Neutrophil (primary cell): ENCODE data around the gene TIMM9.
"Not testable (repeated sequence)": the region's sequence is repeated elsewhere in the genome, so short reads cannot be mapped to it uniquely, and the experiment has no call there.

Experiments used
- H3K27ac ChIP-seq: fragments of 200-600 bp; sonication (generic); 2 replicates; pipeline ENCODE4 v1.5.1; 2016; ENCODE audit warnings: mild to moderate bottlenecking, moderate library complexity
- H3K27me3 ChIP-seq: fragments of 200-600 bp; sonication (generic); 2 replicates; pipeline ENCODE4 v1.6.0; 2016; ENCODE audit warnings: mild to moderate bottlenecking
- H3K36me3 ChIP-seq: fragments of 200-600 bp; sonication (generic); 2 replicates; pipeline ENCODE4 v1.5.1; 2017
- H3K4me1 ChIP-seq, 2 experiments: fragments of 200-600 bp in 1 of 2; sonication (generic) in 1 of 2; 1 replicate in 1 of 2; 2 replicates in 1 of 2; pipeline versions ENCODE4 v1.5.1 to v1.6.1; 2013 to 2016; ENCODE audit warnings: low read depth in 1 of 2, low read length in 1 of 2, mild to moderate bottlenecking in 1 of 2, moderate library complexity in 1 of 2; ENCODE audit not compliant: control insufficient read depth in 1 of 2, insufficient read depth in 1 of 2
- H3K4me3 ChIP-seq, 2 experiments: fragments of 200-600 bp in 1 of 2; sonication (generic) in 1 of 2; 1 replicate in 1 of 2; 2 replicates in 1 of 2; pipeline ENCODE4 v1.5.1; 2013 to 2016; ENCODE audit warnings: low read depth in 1 of 2, low read length in 1 of 2, mild to moderate bottlenecking in 1 of 2, moderate library complexity in 1 of 2
- H3K9me3 ChIP-seq: fragments of 200-600 bp; sonication (generic); 2 replicates; pipeline ENCODE4 v1.5.1; 2016
- TF ChIP-seq, protein P1 (sequence below): fragments of 200-600 bp; sonication (generic); IDR thresholded peaks from 2 replicates; pipeline ENCODE4 v1.5.1; 2016; ENCODE audit warnings: antibody characterized with exemption

TIMM9 gene

DNA sequence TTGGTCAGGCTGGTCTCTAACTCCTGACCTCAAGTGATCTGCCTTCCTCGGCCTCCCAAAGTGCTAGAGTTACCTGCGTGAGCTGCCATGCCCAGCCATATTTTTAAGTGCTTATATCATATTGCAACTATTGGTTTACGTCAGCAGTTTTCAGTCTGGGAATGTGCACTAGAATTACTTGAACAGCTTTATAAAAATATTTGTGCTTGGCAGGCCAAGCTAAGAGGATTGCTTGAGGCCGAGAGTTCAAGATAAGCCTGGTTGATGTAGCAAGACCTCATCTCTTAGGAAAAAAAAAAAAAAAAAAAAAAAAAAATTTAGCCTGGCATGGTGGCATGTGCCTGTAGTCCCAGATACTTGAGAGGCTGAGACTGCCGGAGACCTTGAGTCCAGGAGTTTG, 17.3 kb upstream of the TIMM9 start:
- H3K4me3 ChIP-seq = no peak overlapping the region

DNA sequence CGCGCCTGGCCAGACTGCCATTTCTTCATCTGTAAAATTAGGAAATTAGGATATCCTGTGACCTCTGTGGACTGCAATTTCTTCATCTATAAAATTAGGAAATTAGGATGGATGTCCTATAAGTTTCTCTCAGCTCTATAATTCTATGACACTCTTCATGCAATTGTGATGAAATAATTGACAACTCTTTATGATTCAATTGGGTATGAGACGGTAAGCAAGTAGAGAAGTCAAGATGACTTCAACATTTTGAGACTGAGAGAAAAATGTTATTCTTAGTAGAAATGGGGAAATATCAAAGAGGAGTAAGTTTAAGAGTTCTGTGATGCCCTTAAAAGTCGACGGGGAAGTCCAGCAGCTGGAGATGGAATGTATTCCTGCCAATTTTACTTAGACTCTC, 12.1 kb upstream of the TIMM9 start:
- TF ChIP-seq, protein P1, sequence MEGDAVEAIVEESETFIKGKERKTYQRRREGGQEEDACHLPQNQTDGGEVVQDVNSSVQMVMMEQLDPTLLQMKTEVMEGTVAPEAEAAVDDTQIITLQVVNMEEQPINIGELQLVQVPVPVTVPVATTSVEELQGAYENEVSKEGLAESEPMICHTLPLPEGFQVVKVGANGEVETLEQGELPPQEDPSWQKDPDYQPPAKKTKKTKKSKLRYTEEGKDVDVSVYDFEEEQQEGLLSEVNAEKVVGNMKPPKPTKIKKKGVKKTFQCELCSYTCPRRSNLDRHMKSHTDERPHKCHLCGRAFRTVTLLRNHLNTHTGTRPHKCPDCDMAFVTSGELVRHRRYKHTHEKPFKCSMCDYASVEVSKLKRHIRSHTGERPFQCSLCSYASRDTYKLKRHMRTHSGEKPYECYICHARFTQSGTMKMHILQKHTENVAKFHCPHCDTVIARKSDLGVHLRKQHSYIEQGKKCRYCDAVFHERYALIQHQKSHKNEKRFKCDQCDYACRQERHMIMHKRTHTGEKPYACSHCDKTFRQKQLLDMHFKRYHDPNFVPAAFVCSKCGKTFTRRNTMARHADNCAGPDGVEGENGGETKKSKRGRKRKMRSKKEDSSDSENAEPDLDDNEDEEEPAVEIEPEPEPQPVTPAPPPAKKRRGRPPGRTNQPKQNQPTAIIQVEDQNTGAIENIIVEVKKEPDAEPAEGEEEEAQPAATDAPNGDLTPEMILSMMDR = no peak
- Histone ChIP-seq H3K4me3 (no peak overlapping the region), H3K27me3 (no peaks in the 10 kb centered on the region), H3K27ac (peak overlapping the region; percentile 41), H3K36me3 (peaks cover 31% of the 10 kb centered on the region), H3K4me1 (peaks cover 14 to 15% of the 10 kb centered on the region in 2 experiments), H3K9me3 (no peaks in the 10 kb centered on the region)

More for the DNA sequence above, 17.3 kb upstream of the TIMM9 start:
- H3K9me3 ChIP-seq = no peaks in the 10 kb centered on the region
- TF ChIP-seq, protein P1 = no peak
- no peaks in the 10 kb centered on the region for H3K27me3 ChIP-seq
- H3K36me3 ChIP-seq = peaks cover 43% of the 10 kb centered on the region
- H3K4me1 ChIP-seq = peaks cover 1 to 2% of the 10 kb centered on the region in 2 experiments
- H3K27ac ChIP-seq = no peak overlapping the region

DNA sequence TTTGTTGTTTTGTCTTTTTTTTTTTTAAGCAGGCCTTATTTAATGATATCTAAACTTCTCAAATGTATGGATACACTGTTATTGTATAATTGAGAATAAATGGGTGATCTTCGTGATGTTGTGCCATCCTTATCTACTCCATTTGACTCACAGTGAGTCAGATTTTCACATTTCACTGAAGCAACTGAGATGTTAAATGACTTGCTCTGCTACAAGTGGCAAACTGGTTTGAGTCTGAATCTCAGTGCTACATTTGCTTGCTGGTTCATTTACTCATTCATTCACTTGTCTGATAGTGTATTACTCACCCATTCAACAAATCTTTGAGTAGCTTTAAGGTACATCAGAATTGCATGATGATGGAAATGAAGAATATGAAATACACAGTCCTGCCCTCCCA, 2.8 kb upstream of the TIMM9 start:
- Histone ChIP-seq H3K27me3 (no peaks in the 10 kb centered on the region), H3K9me3 (no peaks in the 10 kb centered on the region), H3K4me3 (no peak overlapping the region), H3K36me3 (peaks cover 19% of the 10 kb centered on the region), H3K27ac (no peak overlapping the region), H3K4me1 (peaks cover 17 to 19% of the 10 kb centered on the region in 2 experiments)
- TF ChIP-seq, protein P1 = no peak

DNA sequence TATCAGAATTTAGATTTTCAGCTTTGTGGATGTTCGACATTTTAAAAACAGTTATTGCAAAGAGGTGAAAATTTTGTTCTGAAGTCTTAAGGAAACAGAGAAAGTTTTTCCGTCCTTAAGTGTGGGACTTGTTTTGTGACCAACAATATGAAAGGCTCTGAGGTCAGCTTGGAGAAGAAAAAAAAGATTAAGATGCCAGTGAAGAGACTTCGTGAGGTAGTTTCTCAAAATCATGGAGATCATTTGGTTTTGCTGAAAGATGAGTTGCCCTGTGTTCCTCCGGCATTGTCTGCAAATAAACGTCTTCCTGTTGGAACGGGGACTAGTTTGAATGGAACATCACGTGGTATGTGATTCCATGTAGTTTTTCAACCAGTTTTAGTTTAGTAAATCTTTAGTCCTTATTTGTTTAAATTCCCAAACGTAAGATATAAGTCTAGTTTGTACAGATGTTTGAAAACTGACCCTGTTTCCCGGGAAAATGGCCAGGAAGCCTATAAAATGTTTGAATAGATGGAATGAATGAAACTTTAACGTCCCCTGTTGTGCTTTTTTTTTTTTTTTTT, 870 bp upstream of the TIMM9 start:
- H3K9me3 ChIP-seq = no peaks in the 10 kb centered on the region
- TF ChIP-seq, protein P1 = no peak
- peaks cover 17 to 19% of the 10 kb centered on the region in 2 experiments for H3K4me1 ChIP-seq
- H3K27me3 ChIP-seq = no peaks in the 10 kb centered on the region
- H3K36me3 ChIP-seq = peaks cover 6% of the 10 kb centered on the region
- H3K27ac ChIP-seq = peak overlapping the region; percentile 90
- peak overlapping the region; percentile 78 to 92 for H3K4me3 ChIP-seq

DNA sequence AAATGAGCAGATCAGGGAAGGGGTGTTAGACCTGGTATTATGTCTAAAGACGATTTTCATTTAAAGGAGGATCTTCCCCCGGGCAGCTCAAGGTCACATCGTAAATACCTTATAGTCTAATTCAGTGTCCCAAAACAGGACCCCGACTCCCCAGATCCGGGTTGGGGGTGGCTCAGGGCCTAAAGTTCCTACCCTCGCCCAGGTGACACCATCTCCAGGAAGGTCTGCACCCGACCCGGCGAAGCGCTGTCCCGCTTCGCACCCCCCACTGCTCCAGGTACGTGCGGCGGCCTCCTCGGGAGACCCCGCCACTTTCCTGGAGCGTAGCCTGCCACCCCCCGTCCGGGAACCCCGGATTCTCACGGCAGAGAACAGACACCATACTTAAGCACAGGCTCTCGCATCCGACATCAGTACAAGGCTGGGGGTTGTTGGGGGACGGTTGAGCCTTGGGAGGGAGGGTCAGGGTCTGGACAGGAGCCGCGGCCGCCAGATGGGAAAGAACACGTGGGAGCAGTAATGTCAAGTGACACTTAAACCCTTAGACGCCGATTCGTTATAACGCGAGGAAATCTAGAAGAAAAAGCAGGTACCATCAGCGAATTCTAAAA, 556 bp downstream of the TIMM9 start:
- Histone ChIP-seq H3K27me3 (no peaks in the 10 kb centered on the region), H3K4me3 (peak overlapping the region; percentile 78 to 92), H3K36me3 (no peaks in the 10 kb centered on the region), H3K9me3 (no peaks in the 10 kb centered on the region), H3K27ac (peak overlapping the region; percentile 90), H3K4me1 (peaks cover 17 to 19% of the 10 kb centered on the region in 2 experiments)
- TF ChIP-seq, protein P1 = no peak

DNA sequence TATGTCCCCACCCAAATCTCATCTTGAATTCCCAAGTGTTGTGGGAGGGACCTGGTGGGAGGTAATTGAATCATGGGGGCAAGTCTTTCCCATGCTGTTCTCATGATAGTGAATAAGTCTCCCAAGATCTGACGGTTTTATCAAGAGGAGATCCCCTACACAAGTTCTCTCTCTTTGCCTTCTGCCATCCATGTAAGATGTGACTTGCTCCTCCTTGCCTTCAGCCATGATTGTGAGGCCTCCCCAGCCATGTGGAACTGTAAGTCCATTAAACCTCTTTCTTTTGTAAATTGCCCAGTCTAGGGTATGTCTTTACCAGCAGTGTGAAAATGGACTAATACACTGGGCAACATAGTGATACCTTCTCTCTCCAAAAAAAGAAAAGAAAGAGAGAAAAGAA, 10.4 kb downstream of the TIMM9 start:
- H3K4me3 ChIP-seq, H3K9me3 ChIP-seq, H3K4me1 ChIP-seq, H3K27ac ChIP-seq, H3K27me3 ChIP-seq, H3K36me3 ChIP-seq: not testable (repeated sequence)
